Measurements from ENCODE around the gene PI4KA.

DNA sequence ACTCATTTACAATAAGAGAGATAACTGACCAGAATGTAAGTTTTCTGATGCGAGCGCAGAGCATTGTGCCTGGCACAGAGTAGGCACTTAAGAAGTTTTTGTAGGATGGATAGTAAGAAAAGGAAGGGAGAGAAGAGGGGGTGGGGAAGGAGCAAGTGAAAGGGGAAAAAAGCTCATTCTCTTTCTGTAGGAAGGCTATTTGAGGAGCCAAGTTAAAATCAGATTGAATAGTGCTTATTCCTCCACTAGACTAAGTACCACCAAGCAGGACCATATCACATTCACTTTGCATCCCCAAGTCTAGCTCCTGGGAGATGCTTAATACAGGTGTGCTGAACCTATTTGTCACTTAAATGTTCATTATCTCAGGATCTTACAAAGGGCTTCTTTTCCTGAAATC lies 44.5 kb upstream of the PI4KA start:
- TF ChIP-seq POLR2AphosphoS5 (IDR thresholded peaks at IDR 0.05) (no peak), EZH2 (IDR thresholded peaks at IDR 0.05; ENCODE audit: borderline replicate concordance, insufficient read depth, low read length, poor library complexity, severe bottlenecking) (no peak), EP300 (conservative IDR thresholded peaks at IDR 0.05; ENCODE audit: poor library complexity, severe bottlenecking) (no peak), RAD21 (conservative IDR thresholded peaks at IDR 0.05) (no peak), SMC3 (conservative IDR thresholded peaks at IDR 0.05; ENCODE audit: poor library complexity) (no peak)
- TF ChIP-seq, protein P1, sequence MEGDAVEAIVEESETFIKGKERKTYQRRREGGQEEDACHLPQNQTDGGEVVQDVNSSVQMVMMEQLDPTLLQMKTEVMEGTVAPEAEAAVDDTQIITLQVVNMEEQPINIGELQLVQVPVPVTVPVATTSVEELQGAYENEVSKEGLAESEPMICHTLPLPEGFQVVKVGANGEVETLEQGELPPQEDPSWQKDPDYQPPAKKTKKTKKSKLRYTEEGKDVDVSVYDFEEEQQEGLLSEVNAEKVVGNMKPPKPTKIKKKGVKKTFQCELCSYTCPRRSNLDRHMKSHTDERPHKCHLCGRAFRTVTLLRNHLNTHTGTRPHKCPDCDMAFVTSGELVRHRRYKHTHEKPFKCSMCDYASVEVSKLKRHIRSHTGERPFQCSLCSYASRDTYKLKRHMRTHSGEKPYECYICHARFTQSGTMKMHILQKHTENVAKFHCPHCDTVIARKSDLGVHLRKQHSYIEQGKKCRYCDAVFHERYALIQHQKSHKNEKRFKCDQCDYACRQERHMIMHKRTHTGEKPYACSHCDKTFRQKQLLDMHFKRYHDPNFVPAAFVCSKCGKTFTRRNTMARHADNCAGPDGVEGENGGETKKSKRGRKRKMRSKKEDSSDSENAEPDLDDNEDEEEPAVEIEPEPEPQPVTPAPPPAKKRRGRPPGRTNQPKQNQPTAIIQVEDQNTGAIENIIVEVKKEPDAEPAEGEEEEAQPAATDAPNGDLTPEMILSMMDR (IDR thresholded peaks at IDR 0.05; ENCODE audit: poor library complexity, severe bottlenecking): no peak
